HepG2 (cell line): ENCODE results near the gene FERMT2. TPM values are rescaled to one million over a fixed set of nuclear protein-coding genes. Genes with fewer than 3 reads are reported as not detected.
A peak's percentile ranks its signal among the peaks of the same experiment; 100 is the strongest.

Experiments used
- ARID4A ChIP-seq: sonication (generic); formaldehyde crosslinking; IDR thresholded peaks from 2 replicates; pipeline ENCODE4 v1.5.0; 2020; ENCODE audit warnings: mild to moderate bottlenecking, missing genetic modification reagents, borderline replicate concordance
- KDM6A ChIP-seq: IDR thresholded peaks from 2 replicates; pipeline ENCODE4 v1.6.1; 2016; ENCODE audit warnings: low read depth
- KLF12 ChIP-seq: sonication (generic); formaldehyde crosslinking; IDR thresholded peaks from 2 replicates; pipeline ENCODE4 v1.4.0; 2020; ENCODE audit warnings: missing genetic modification reagents, borderline replicate concordance
- KLF15 ChIP-seq: sonication (generic); formaldehyde crosslinking; IDR thresholded peaks from 2 replicates; pipeline ENCODE4 v1.8.1; 2023; ENCODE audit warnings: borderline replicate concordance, mild to moderate bottlenecking, inconsistent platforms, missing genetic modification reagents, mixed read lengths
- MLXIP ChIP-seq: sonication (generic); formaldehyde crosslinking; IDR thresholded peaks from 2 replicates; pipeline ENCODE4 v1.9.0; 2021; ENCODE audit warnings: missing genetic modification reagents, borderline replicate concordance
- PLSCR1 ChIP-seq: sonication (generic); formaldehyde crosslinking; IDR thresholded peaks from 2 replicates; pipeline ENCODE4 v1.5.0; 2020; ENCODE audit warnings: missing genetic modification reagents, mild to moderate bottlenecking, borderline replicate concordance
- ZFY ChIP-seq: sonication (generic); formaldehyde crosslinking; IDR thresholded peaks from 2 replicates; pipeline ENCODE4 v1.4.0; 2020; ENCODE audit warnings: missing genetic modification reagents
- ZNF124 ChIP-seq: sonication (generic); formaldehyde crosslinking; IDR thresholded peaks from 2 replicates; pipeline ENCODE4 v1.4.0; 2020; ENCODE audit warnings: missing genetic modification reagents
- ZNF337 ChIP-seq: sonication (generic); formaldehyde crosslinking; IDR thresholded peaks from 2 replicates; pipeline ENCODE4 v1.5.1; 2020; ENCODE audit warnings: missing genetic modification reagents, low read depth, mild to moderate bottlenecking, borderline replicate concordance
- ZNF44 ChIP-seq: sonication (generic); formaldehyde crosslinking; IDR thresholded peaks from 2 replicates; pipeline ENCODE4 v1.5.1; 2020; ENCODE audit warnings: mild to moderate bottlenecking, missing genetic modification reagents
- ZNF687 ChIP-seq: sonication (generic); formaldehyde crosslinking; IDR thresholded peaks from 2 replicates; pipeline ENCODE4 v1.5.1; 2020; ENCODE audit warnings: mild to moderate bottlenecking, missing genetic modification reagents, moderate library complexity
- ZNF746 ChIP-seq: sonication (generic); formaldehyde crosslinking; IDR thresholded peaks from 2 replicates; pipeline ENCODE4 v1.8.0; 2022; ENCODE audit warnings: mild to moderate bottlenecking, missing genetic modification reagents
- ZNF772 ChIP-seq: sonication (generic); formaldehyde crosslinking; IDR thresholded peaks from 2 replicates; pipeline ENCODE4 v1.5.0; 2020; ENCODE audit warnings: mild to moderate bottlenecking, missing genetic modification reagents
- polyA plus RNA-seq, 8 experiments: library from polyadenylated mRNA; depleted of rRNA in 3 of 8; stranded (reverse) in 7 of 8; unstranded in 1 of 8; fragments of >200 nt; fragmentation: Illumina TruSeq in 4 of 8; extraction: Trizol in 4 of 8; gene quantifications; 2 replicates each; pipeline versions ENCODE4 v1.2.1 to v1.2.3, GENCODE V29; 2011 to 2016; ENCODE audit warnings: low read depth in 4 of 8, missing spikeins in 1 of 8, mixed read lengths in 1 of 8; ENCODE audit not compliant: insufficient read depth in 1 of 8
- total RNA-seq, 5 experiments: library from RNA; depleted of rRNA; stranded (reverse); fragments of >200 nt; fragmentation: Illumina TruSeq; extraction: Trizol; gene quantifications; 2 replicates each; pipeline ENCODE4 v1.2.3, GENCODE V29; 2016; ENCODE audit warnings: low read depth in 1 of 5

FERMT2 gene
- total and polyA plus RNA-seq, 2 of the 13 experiments (the other 11 are each of a cell fraction or from before 2014, with no cell fraction given): 36.2 to 60.4 TPM

GRCh38 chr14:52950410-52950897 is 396 bp downstream of the FERMT2 start (continued):
- TF ChIP-seq MLXIP (CRISPR knock-in tag) (no peak), ZFY (CRISPR knock-in tag) (no peak), ZNF44 (no peak), ZNF687 (CRISPR knock-in tag) (peak; percentile 42), PLSCR1 (CRISPR knock-in tag) (no peak), KLF12 (no peak; the same call in 1 of the 2 replicates), KDM6A (no peak), ZNF746 (CRISPR knock-in tag) (no peak), ARID4A (CRISPR knock-in tag) (peak; percentile 19; the same call in 1 of the 2 replicates), ZNF772 (no peak), ZNF337 (CRISPR knock-in tag) (no peak), ZNF124 (CRISPR knock-in tag) (no peak), KLF15 (CRISPR knock-in tag) (no peak)
